HCT116 (cell line): ENCODE measurements around the gene CFAP410. TPM values are rescaled to one million over a fixed set of nuclear protein-coding genes. Genes with fewer than 3 reads are reported as not detected.

Source experiments
- ATAC-seq: fragments of 200-7000 bp; cut with Tn5 transposase; 2 replicates; pipeline ENCODE4 v1.9.1; 2020; ENCODE audit warnings: mild to moderate bottlenecking, moderate library complexity
- BruUV-seq: library from RNA; stranded (reverse); fragments of 400-500 nt; replicated peaks from 2 replicates; lab custom pipeline; 2021; lab: Mats Ljungman, UMichigan
- CTCF ChIA-PET: fragments of 300-600 bp; sonication (Branson Sonifier 250); formaldehyde crosslinking; loops from one replicate; lab custom pipeline; 2021; ENCODE audit warnings: antibody characterized with exemption; lab: Charles Lee
- POLR2A ChIA-PET: fragments of 300-600, 350-600 bp; sonication (Branson Sonifier 250); formaldehyde crosslinking; loops from one replicate; lab custom pipeline; 2021; ENCODE audit warnings: antibody characterized with exemption; lab: Charles Lee
- RAD21 ChIA-PET, 2 experiments: fragments of 300-600 bp; sonication (Branson Sonifier 250); formaldehyde crosslinking; loops; one replicate each; lab custom pipeline; 2023; ENCODE audit warnings: low total read pairs in 2 of 2; ENCODE audit not compliant: uncharacterized antibody in 2 of 2, unreplicated experiment in 2 of 2, low non-redundant PET in 1 of 2; lab: Charles Lee
- DNase-seq: peaks from one replicate; pipeline ENCODE4 v3.0.0-alpha.2; 2010; ENCODE audit warnings: low read depth, low spot score
- H2AFZ ChIP-seq: fragments of 200-600 bp; shearing (Covaris generic), sonication (generic); 2 replicates; pipeline ENCODE4 v1.6.1; 2017; ENCODE audit warnings: low read depth, mixed run types, mixed read lengths, antibody characterized with exemption, low read length; ENCODE audit not compliant: poor library complexity, severe bottlenecking
- H3K27ac ChIP-seq: 2 replicates; pipeline ENCODE4 v1.5.1; 2012; ENCODE audit warnings: low read depth, low read length
- H3K27me3 ChIP-seq: fragments of 200-600 bp; sonication (generic); 2 replicates; pipeline ENCODE4 v1.6.1; 2016; ENCODE audit warnings: mixed run types, low read length, mixed read lengths; ENCODE audit not compliant: insufficient read depth
- H3K36me3 ChIP-seq, 2 experiments: fragments of 200-500 bp in 1 of 2; fragments of 200-600 bp in 1 of 2; sonication (Bioruptor generic) in 1 of 2; sonication (generic) in 1 of 2; 2 replicates each; pipeline versions ENCODE4 v1.5.1 to v1.6.1; 2014 to 2016; ENCODE audit warnings: low read length in 2 of 2, inconsistent platforms in 1 of 2, mixed read lengths in 1 of 2, mixed run types in 1 of 2; ENCODE audit not compliant: insufficient read depth in 2 of 2, control insufficient read depth in 1 of 2
- H3K4me1 ChIP-seq, 2 experiments: fragments of 200-600 bp in 1 of 2; sonication (generic) in 1 of 2; 2 replicates each; pipeline versions ENCODE4 v1.5.1 to v1.6.1; 2012 to 2017; ENCODE audit warnings: low read length in 2 of 2, inconsistent platforms in 1 of 2, mild to moderate bottlenecking in 1 of 2, mixed read lengths in 1 of 2, mixed run types in 1 of 2, moderate library complexity in 1 of 2; ENCODE audit not compliant: insufficient read depth in 2 of 2, control insufficient read depth in 1 of 2
- H3K4me2 ChIP-seq: fragments of 200-600 bp; sonication (generic); 2 replicates; pipeline ENCODE4 v1.6.1; 2017; ENCODE audit warnings: mixed run types, low read length, mixed read lengths
- H3K4me3 ChIP-seq, 2 experiments: fragments of 200-600 bp in 1 of 2; sonication (generic) in 1 of 2; replicated peaks in 1 of 2; 2 replicates each; pipeline ENCODE4 v1.5.1; 2011 to 2016; ENCODE audit warnings: low read length in 2 of 2, control low read depth in 1 of 2, low read depth in 1 of 2, mild to moderate bottlenecking in 1 of 2, mixed read lengths in 1 of 2, mixed run types in 1 of 2
- H3K79me2 ChIP-seq: fragments of 200-600 bp; sonication (generic); 2 replicates; pipeline ENCODE4 v1.6.1; 2017; ENCODE audit warnings: mild to moderate bottlenecking, mixed run types, low read length, moderate library complexity, mixed read lengths; ENCODE audit not compliant: insufficient read depth
- H3K9ac ChIP-seq: fragments of 200-600 bp; sonication (generic); 2 replicates; pipeline ENCODE4 v1.6.1; 2016; ENCODE audit warnings: low read length, mixed read lengths
- H3K9me2 ChIP-seq: fragments of 200-600 bp; sonication (generic), shearing (Covaris generic); 2 replicates; pipeline ENCODE4 v1.6.1; 2017; ENCODE audit warnings: mixed run types, mild to moderate bottlenecking, moderate library complexity; ENCODE audit not compliant: insufficient read depth
- H3K9me3 ChIP-seq, 2 experiments: fragments of 200-500 bp in 1 of 2; fragments of 200-600 bp in 1 of 2; sonication (Bioruptor generic) in 1 of 2; sonication (generic) in 1 of 2; 2 replicates each; pipeline ENCODE4 v1.6.1; 2014 to 2017; ENCODE audit warnings: low read length in 2 of 2, mixed read lengths in 2 of 2, inconsistent platforms in 1 of 2, low read depth in 1 of 2, mild to moderate bottlenecking in 1 of 2, mixed run types in 1 of 2, moderate library complexity in 1 of 2; ENCODE audit not compliant: control insufficient read depth in 1 of 2, insufficient read depth in 1 of 2
- H4K20me1 ChIP-seq: fragments of 200-600 bp; sonication (generic), shearing (Covaris generic); 2 replicates; pipeline ENCODE4 v1.6.1; 2017; ENCODE audit warnings: mixed run types, mild to moderate bottlenecking, moderate library complexity; ENCODE audit not compliant: insufficient read depth
- CBX3 ChIP-seq: IDR thresholded peaks from 2 replicates; pipeline ENCODE4 v1.6.1; 2012; ENCODE audit warnings: low read depth
- CEBPB ChIP-seq: IDR thresholded peaks from 2 replicates; pipeline ENCODE4 v1.6.1; 2012; ENCODE audit warnings: low read depth
- EZH2phosphoT487 ChIP-seq: fragments of 200-600 bp; IDR thresholded peaks from 2 replicates; pipeline ENCODE4 v1.6.1; 2018; ENCODE audit warnings: antibody characterized with exemption, borderline replicate concordance
- POLR2A ChIP-seq: IDR thresholded peaks from 2 replicates; pipeline ENCODE4 v1.7.0; 2011; ENCODE audit warnings: borderline replicate concordance; ENCODE audit not compliant: insufficient read depth, insufficient read length; ENCODE audit errors: extremely low read depth
- RAD21 ChIP-seq: IDR thresholded peaks from 2 replicates; pipeline ENCODE4 v1.6.1; 2012; ENCODE audit warnings: low read depth, mild to moderate bottlenecking
- SP1 ChIP-seq: IDR thresholded peaks from 2 replicates; pipeline ENCODE4 v1.6.1; 2012; ENCODE audit warnings: low read depth
- SRF ChIP-seq: IDR thresholded peaks from 2 replicates; pipeline ENCODE4 v1.6.1; 2012; ENCODE audit warnings: low read depth
- YY1 ChIP-seq: IDR thresholded peaks from 2 replicates; pipeline ENCODE4 v1.6.1; 2011; ENCODE audit warnings: low read length, low read depth, moderate library complexity, mild to moderate bottlenecking; ENCODE audit not compliant: insufficient replicate concordance; ENCODE audit errors: extremely low read depth
- ZFX ChIP-seq: fragments of 450-650 bp; IDR thresholded peaks from 2 replicates; pipeline ENCODE4 v1.6.1; 2017
- ZNF274 ChIP-seq: fragments of 200-500 bp; sonication (Bioruptor generic); IDR thresholded peaks from 2 replicates; pipeline ENCODE4 v1.6.1; 2014; ENCODE audit warnings: mild to moderate bottlenecking, low read depth, low read length, inconsistent platforms
- intact Hi-C: fragments of 100-400 bp; cut with micrococcal nuclease; formaldehyde crosslinking; loops from 2 replicates; pipeline ENCODE4 v1.10.0; 2022
- total RNA-seq: library from RNA; stranded (reverse); gene quantifications from one replicate; pipeline ENCODE4 v1.2.1, GENCODE V29; 2021; ENCODE audit not compliant: unreplicated experiment
- TF ChIP-seq, protein P1 (sequence below): IDR thresholded peaks from 2 replicates; pipeline ENCODE4 v1.6.1; 2012; ENCODE audit warnings: low read depth
- TF ChIP-seq, protein P2 (sequence below): IDR thresholded peaks from 2 replicates; pipeline ENCODE4 v1.6.1; 2011; ENCODE audit warnings: mild to moderate bottlenecking, low read length, moderate library complexity; ENCODE audit not compliant: insufficient replicate concordance; ENCODE audit errors: extremely low read depth
- TF ChIP-seq, protein P3 (sequence below), 3 experiments: fragments of 200-600 bp in 1 of 3; sonication (generic) in 1 of 3; IDR thresholded peaks in 2 of 3; conservative IDR thresholded peaks in 1 of 3; 2 replicates each; pipeline ENCODE4 v1.5.1; 2012 to 2017; ENCODE audit warnings: low read depth in 2 of 3, low read length in 2 of 3, antibody characterized with exemption in 1 of 3, borderline replicate concordance in 1 of 3, control low read depth in 1 of 3, mild to moderate bottlenecking in 1 of 3, mixed read lengths in 1 of 3, mixed run types in 1 of 3, moderate library complexity in 1 of 3; ENCODE audit not compliant: insufficient read depth in 1 of 3

Gene CFAP410
- total RNA-seq, 1 experiment from 2014 or later, result 15.3 TPM

DNA sequence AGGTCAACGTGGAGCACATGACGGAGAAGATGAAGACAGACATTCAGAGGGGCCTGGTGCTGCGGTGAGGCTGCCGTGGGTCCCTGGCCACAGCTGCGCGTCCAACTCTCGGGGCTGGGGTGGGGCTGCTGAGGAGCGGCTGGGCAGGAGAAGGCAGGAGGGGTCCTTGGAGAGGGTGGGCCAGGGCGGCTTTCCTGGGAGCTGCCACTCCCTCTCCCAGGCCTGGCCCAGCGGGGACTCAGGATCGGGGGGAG, 14.4 kb downstream of the CFAP410 start:
- no peaks in the 10 kb centered on the region for H3K4me1 ChIP-seq
- no peaks in the 10 kb centered on the region for H3K9me2 ChIP-seq
- POLR2A ChIA-PET, result interaction anchor here (0.6 kb wide), 1 partner anchor 14 kb away, joined by 5 read pairs; the partner anchor contains the start of gene CFAP410
- DNase-seq, result no peak
- RAD21 ChIA-PET, result interaction anchor here in 1 of 2 experiments (0.6 kb wide), 1 partner anchor 8 kb away, joined by 3 read pairs; no protein-coding TSS in a partner anchor
- ATAC-seq, result no peak
- H3K9me3 ChIP-seq, result no peaks in the 10 kb centered on the region
- TF ChIP-seq SP1 (no peak), EZH2phosphoT487 (no peak), CEBPB (no peak), ZFX (no peak), CBX3 (no peak), POLR2A (no peak), ZNF274 (no peak), YY1 (no peak), SRF (no peak), RAD21 (no peak)
- TF ChIP-seq, protein P1, sequence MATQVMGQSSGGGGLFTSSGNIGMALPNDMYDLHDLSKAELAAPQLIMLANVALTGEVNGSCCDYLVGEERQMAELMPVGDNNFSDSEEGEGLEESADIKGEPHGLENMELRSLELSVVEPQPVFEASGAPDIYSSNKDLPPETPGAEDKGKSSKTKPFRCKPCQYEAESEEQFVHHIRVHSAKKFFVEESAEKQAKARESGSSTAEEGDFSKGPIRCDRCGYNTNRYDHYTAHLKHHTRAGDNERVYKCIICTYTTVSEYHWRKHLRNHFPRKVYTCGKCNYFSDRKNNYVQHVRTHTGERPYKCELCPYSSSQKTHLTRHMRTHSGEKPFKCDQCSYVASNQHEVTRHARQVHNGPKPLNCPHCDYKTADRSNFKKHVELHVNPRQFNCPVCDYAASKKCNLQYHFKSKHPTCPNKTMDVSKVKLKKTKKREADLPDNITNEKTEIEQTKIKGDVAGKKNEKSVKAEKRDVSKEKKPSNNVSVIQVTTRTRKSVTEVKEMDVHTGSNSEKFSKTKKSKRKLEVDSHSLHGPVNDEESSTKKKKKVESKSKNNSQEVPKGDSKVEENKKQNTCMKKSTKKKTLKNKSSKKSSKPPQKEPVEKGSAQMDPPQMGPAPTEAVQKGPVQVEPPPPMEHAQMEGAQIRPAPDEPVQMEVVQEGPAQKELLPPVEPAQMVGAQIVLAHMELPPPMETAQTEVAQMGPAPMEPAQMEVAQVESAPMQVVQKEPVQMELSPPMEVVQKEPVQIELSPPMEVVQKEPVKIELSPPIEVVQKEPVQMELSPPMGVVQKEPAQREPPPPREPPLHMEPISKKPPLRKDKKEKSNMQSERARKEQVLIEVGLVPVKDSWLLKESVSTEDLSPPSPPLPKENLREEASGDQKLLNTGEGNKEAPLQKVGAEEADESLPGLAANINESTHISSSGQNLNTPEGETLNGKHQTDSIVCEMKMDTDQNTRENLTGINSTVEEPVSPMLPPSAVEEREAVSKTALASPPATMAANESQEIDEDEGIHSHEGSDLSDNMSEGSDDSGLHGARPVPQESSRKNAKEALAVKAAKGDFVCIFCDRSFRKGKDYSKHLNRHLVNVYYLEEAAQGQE, result no peak
- TF ChIP-seq, protein P2, sequence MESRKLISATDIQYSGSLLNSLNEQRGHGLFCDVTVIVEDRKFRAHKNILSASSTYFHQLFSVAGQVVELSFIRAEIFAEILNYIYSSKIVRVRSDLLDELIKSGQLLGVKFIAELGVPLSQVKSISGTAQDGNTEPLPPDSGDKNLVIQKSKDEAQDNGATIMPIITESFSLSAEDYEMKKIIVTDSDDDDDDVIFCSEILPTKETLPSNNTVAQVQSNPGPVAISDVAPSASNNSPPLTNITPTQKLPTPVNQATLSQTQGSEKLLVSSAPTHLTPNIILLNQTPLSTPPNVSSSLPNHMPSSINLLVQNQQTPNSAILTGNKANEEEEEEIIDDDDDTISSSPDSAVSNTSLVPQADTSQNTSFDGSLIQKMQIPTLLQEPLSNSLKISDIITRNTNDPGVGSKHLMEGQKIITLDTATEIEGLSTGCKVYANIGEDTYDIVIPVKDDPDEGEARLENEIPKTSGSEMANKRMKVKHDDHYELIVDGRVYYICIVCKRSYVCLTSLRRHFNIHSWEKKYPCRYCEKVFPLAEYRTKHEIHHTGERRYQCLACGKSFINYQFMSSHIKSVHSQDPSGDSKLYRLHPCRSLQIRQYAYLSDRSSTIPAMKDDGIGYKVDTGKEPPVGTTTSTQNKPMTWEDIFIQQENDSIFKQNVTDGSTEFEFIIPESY, result no peak
- TF ChIP-seq, protein P3, sequence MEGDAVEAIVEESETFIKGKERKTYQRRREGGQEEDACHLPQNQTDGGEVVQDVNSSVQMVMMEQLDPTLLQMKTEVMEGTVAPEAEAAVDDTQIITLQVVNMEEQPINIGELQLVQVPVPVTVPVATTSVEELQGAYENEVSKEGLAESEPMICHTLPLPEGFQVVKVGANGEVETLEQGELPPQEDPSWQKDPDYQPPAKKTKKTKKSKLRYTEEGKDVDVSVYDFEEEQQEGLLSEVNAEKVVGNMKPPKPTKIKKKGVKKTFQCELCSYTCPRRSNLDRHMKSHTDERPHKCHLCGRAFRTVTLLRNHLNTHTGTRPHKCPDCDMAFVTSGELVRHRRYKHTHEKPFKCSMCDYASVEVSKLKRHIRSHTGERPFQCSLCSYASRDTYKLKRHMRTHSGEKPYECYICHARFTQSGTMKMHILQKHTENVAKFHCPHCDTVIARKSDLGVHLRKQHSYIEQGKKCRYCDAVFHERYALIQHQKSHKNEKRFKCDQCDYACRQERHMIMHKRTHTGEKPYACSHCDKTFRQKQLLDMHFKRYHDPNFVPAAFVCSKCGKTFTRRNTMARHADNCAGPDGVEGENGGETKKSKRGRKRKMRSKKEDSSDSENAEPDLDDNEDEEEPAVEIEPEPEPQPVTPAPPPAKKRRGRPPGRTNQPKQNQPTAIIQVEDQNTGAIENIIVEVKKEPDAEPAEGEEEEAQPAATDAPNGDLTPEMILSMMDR (IDR thresholded peaks at IDR 0.05 in 2 of 3, conservative IDR thresholded peaks at IDR 0.05 in 1 of 3; ENCODE audit: borderline replicate concordance in 1 of 3, insufficient read depth in 1 of 3, low read depth in 2 of 3, low read length in 2 of 3), result no peak
- TF ChIP-seq, all 23 proteins: peak for 0
- H3K79me2 ChIP-seq, result no peaks in the 10 kb centered on the region
- H2AFZ ChIP-seq, result no peak overlapping the region
- no peaks in the 10 kb centered on the region for H4K20me1 ChIP-seq
- intact Hi-C loops, result no loop called here
- H3K9ac ChIP-seq, result no peak overlapping the region
- BruUV-seq, result no TSS peak
- no peaks in the 10 kb centered on the region; a peak in 1 of 4 replicates for H3K36me3 ChIP-seq
- no peaks in the 10 kb centered on the region for H3K27me3 ChIP-seq
- no peak overlapping the region for H3K4me3 ChIP-seq
- CTCF ChIA-PET, result no interaction called here
- no peak overlapping the region for H3K4me2 ChIP-seq
- H3K27ac ChIP-seq, result no peak overlapping the region
